Activated gamma-delta T cell (primary cell): ENCODE results near the gene ADAP1.

Source experiments
- DNase-seq: peaks from one replicate; lab custom pipeline; 2025; lab: John Stamatoyannopoulos, UW

Gene ADAP1

GRCh38 chr7:894927-895450 is 59.5 kb downstream of the ADAP1 start:
- no peak for DNase-seq

GRCh38 chr7:894164-894867 is 60.2 kb downstream of the ADAP1 start:
- no peak for DNase-seq

- DNase-seq, result no peak
These were observed 60.8 kb downstream of the ADAP1 start for GRCh38 chr7:893686-894085.

GRCh38 chr7:892648-893593 is 61.6 kb downstream of the ADAP1 start:
- DNase-seq, result no peak

- no peak for DNase-seq
These were observed 62.7 kb downstream of the ADAP1 start for GRCh38 chr7:891805-892204.

- no peak for DNase-seq
These were observed 63.2 kb downstream of the ADAP1 start for GRCh38 chr7:891291-891690.

GRCh38 chr7:890868-891267 is 63.6 kb downstream of the ADAP1 start:
- DNase-seq, result no peak

GRCh38 chr7:889391-889790 is 65.1 kb downstream of the ADAP1 start:
- no peak for DNase-seq

- DNase-seq, result no peak
These were observed 65.5 kb downstream of the ADAP1 start for GRCh38 chr7:889025-889390.

GRCh38 chr7:888081-889024 is 66.1 kb downstream of the ADAP1 start:
- DNase-seq, result no peak

GRCh38 chr7:887488-887820 is 67.0 kb downstream of the ADAP1 start:
- no peak for DNase-seq

- DNase-seq, result no peak
These were observed 67.6 kb downstream of the ADAP1 start for GRCh38 chr7:886626-887487.

- DNase-seq, result no peak
These were observed 68.4 kb downstream of the ADAP1 start for GRCh38 chr7:885893-886625.

- DNase-seq, result no peak
These were observed 69.1 kb downstream of the ADAP1 start for GRCh38 chr7:885261-885892.

GRCh38 chr7:884191-885003 is 70.1 kb downstream of the ADAP1 start:
- no peak for DNase-seq

- no peak for DNase-seq
These were observed 71.1 kb downstream of the ADAP1 start for GRCh38 chr7:883055-884021.

GRCh38 chr7:882336-883035 is 72.0 kb downstream of the ADAP1 start:
- no peak for DNase-seq
